Pancreas (tissue), 10 donors: ENCODE results near the gene INSYN2A. TPM values are rescaled to one million over a fixed set of nuclear protein-coding genes. Genes with fewer than 3 reads are reported as not detected.

Source experiments
- ATAC-seq, 4 donors: fragments of 200-7000 bp; cut with Tn5 transposase; one replicate each; pipeline versions ENCODE4 v1.8.0 to v1.9.1; 2020; ENCODE audit warnings: mild to moderate bottlenecking in 4 of 4, moderate library complexity in 4 of 4
- DNase-seq, 6 donors: peaks; one replicate each; pipeline ENCODE4 v3.0.0-alpha.2; 2020
- FAIRE-seq: peaks from 2 replicates; lab custom pipeline; 2012; peaks lifted over from hg19 to GRCh38; lab: Jason Lieb, UNC
- H3K27ac ChIP-seq, 4 donors: fragments of 200-600 bp; sonication (generic); 1 replicate in 3 of 4; 2 replicates in 1 of 4; pipeline versions ENCODE4 v1.5.0 to v1.8.0; 2020
- H3K27me3 ChIP-seq, 4 donors: fragments of 200-600 bp; one replicate each; pipeline ENCODE4 v1.8.0; 2021
- H3K36me3 ChIP-seq, 3 donors: fragments of 200-600 bp; sonication (generic) in 1 of 3; one replicate each; pipeline versions ENCODE4 v1.5.0 to v1.8.0; 2020 to 2021
- H3K4me1 ChIP-seq, 3 donors: fragments of 200-600 bp; one replicate each; pipeline ENCODE4 v1.8.0; 2021
- H3K4me3 ChIP-seq, 4 donors: fragments of 200-600 bp; sonication (generic) in 2 of 4; one replicate each; pipeline versions ENCODE4 v1.5.0 to v1.8.0; 2020 to 2021
- H3K9me3 ChIP-seq, 4 donors: fragments of 200-600 bp; one replicate each; pipeline ENCODE4 v1.8.0; 2021
- CTCF ChIP-seq, 4 donors: fragments of 200-600 bp; sonication (generic) in 3 of 4; IDR thresholded peaks; one replicate each; pipeline versions ENCODE4 v1.5.0 to v1.8.0; 2021; ENCODE audit warnings: antibody characterized with exemption in 4 of 4
- WGBS, 2 donors: extraction: QIAGEN DNeasy Blood & Tissue Kit; methylation state at CpG; one replicate each; pipeline ENCODE4 v1.1.7; 2013; 5-methylcytosine and 5-hydroxymethylcytosine counted together
- intact Hi-C, 3 donors: fragments of 100-400 bp; cut with DNase I; formaldehyde crosslinking; loops; one replicate each; pipeline versions ENCODE4 v1.11.1 to v1.14.2; 2022
- polyA plus RNA-seq, 2 donors: library from polyadenylated mRNA; stranded (reverse); fragments of 200-250 nt; gene quantifications; one replicate each; pipeline ENCODE4 v1.2.3, GENCODE V29; 2013
- total RNA-seq, 6 donors: library from RNA; stranded (reverse); fragmentation: NEBNext Ultra II Directional in 4 of 6; extraction: Animal tissue kit (Norgen Biotek cat#: 25700) in 4 of 6; gene quantifications; one replicate each; pipeline versions ENCODE4 v1.2.1 to v1.2.4, GENCODE V29; 2021 to 2023
- donor health status: healthy with polysubstance abuse.
- donor health status: DM: no; HTN: no; CAD: no; lungs with moderate emphysema.
- donor health status: DM: no; HTN: no; CAD: no.
- donor health status: control.
- donor health status: control.
- donor health status: Bipolar disorder and iron deficiency.
- donor health status: DM: yes; HTN: yes; CAD: no.
- donor health status: DM: no; HTN: no; CAD: no.
- donor health status: DM: no; HTN: no; CAD: no.
- donor health status: DM: yes; HTN: yes; CAD: no.

Gene INSYN2A
- total and polyA plus RNA-seq, 8 donors = 0.02 to 0.09 (median 0.08) TPM; not detected in 4

DNA sequence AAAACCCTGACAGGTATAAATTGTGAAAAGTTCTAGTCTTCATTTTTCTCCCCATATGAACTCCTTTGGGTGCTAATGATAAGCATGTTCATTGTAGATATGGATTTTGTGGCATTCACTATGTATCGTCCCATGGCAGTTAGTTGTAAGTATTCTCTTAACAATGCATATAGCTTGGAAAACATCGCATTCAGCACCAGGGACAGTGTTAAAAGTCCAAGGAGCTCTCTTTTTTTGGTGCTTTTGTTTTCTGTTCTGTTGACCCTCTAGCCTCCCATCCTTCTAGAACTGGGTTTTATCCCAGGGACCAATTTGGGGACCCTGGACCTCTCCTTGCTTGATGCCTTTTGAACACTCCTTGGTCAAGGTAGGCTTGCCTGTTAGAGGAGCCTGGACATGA, 37.7 kb downstream of the INSYN2A start:
- H3K9me3 ChIP-seq = no peaks in the 10 kb centered on the region
- intact Hi-C loops = no loop called here
- H3K4me3 ChIP-seq = no peak overlapping the region
- FAIRE-seq (no peak), DNase-seq (no peak), ATAC-seq (no peak)
- H3K4me1 ChIP-seq = peaks cover 0 to 7% (median 0%) of the 10 kb centered on the region in 3 donors
- no peaks in the 10 kb centered on the region for H3K36me3 ChIP-seq
- no peak overlapping the region for H3K27ac ChIP-seq
- H3K27me3 ChIP-seq = no peaks in the 10 kb centered on the region
- WGBS, 2 donors = 96 to 97% methylated on average over 2 of the region's 2 CpGs
- TF ChIP-seq CTCF (IDR thresholded peaks at IDR 0.05) = no peak

GRCh38 chr10:127157506-127158200, 38.7 kb downstream of the INSYN2A start:
- WGBS, 2 donors = 45 to 58% methylated on average over 2 of the region's 2 CpGs
- H3K4me1 ChIP-seq = peaks cover 0 to 7% (median 0%) of the 10 kb centered on the region in 3 donors
- intact Hi-C loops = no loop called here
- no peak overlapping the region for H3K27ac ChIP-seq
- no peak overlapping the region for H3K4me3 ChIP-seq
- no peak for DNase-seq
- no peaks in the 10 kb centered on the region for H3K36me3 ChIP-seq
- H3K9me3 ChIP-seq = no peaks in the 10 kb centered on the region
- ATAC-seq = peak in 2 of 4 donors; percentile 23 to 32
- no peak for TF ChIP-seq CTCF (IDR thresholded peaks at IDR 0.05)
- no peaks in the 10 kb centered on the region for H3K27me3 ChIP-seq
- no peak for FAIRE-seq

DNA sequence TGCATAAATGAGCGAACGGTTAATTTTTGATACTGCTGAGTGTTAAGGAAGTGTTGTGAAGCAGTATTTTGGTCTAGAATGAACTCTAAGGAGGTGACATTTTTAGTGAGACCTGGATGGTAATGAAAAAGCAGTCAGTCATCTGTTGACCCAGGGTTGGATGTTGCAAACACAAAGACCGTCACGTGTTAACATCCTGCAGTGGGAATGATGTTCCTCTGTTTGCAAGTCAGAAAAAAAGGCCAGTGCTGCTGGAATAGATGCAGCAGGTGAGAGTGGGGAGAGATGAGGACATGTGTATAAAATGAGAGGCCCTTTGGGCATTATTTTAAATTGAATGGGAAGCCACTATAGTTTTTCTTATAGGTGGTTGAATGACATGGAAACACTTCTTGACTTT, 39.3 kb downstream of the INSYN2A start:
- WGBS, 2 donors = 93% methylated on average over 4 of the region's 4 CpGs
- Histone ChIP-seq H3K4me3 (no peak overlapping the region), H3K27me3 (no peaks in the 10 kb centered on the region), H3K36me3 (no peaks in the 10 kb centered on the region), H3K27ac (no peak overlapping the region), H3K4me1 (peaks cover 0 to 7% (median 0%) of the 10 kb centered on the region in 3 donors), H3K9me3 (no peaks in the 10 kb centered on the region)
- ATAC-seq = no peak
- TF ChIP-seq CTCF (IDR thresholded peaks at IDR 0.05) = no peak
- FAIRE-seq = no peak
- no peak for DNase-seq
- intact Hi-C loops = no loop called here

DNA sequence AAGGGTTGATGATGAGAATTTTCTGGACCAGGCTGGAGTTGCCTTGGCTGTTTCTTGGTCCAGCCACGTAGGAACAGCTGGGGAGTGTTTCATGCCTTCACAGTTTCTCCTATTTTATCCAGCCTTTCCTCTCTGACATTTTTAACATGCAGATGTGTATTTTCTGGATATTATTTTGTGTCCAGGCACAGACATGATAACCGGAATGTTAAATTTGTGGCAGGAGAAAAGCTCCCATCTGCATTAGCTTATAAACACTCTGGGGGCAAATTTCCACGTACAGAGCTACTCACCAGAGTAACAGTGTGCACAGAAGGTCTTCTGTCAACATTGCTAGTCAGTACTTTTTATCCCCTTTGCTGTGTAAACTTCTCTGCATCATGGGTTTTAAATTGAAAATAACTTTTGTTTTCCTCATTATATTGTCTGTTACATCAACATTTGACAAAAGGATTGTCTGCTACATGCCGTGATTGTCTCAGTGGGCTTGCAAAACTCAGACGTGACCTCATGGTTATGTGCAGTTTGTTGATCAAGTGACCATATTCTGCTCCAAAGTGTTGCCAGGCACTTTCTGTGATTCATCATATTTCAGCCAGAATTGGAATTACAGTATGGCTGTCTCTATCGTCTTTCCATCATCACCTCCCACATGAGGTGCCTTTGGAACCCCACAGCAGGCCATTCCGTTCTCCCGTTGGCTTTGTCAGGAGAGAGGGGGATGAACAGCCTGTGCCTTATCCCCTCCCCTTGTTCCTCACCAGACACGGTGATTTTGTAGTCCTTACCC, 41.4 kb downstream of the INSYN2A start:
- DNase-seq = no peak
- Histone ChIP-seq H3K27me3 (no peaks in the 10 kb centered on the region), H3K4me1 (peaks cover 0 to 7% (median 0%) of the 10 kb centered on the region in 3 donors), H3K9me3 (no peaks in the 10 kb centered on the region), H3K27ac (no peak overlapping the region), H3K36me3 (no peaks in the 10 kb centered on the region), H3K4me3 (no peak overlapping the region)
- WGBS, 2 donors = 85 to 86% methylated on average over 9 of the region's 9 CpGs
- intact Hi-C loops = no loop called here
- no peak for ATAC-seq
- TF ChIP-seq CTCF (IDR thresholded peaks at IDR 0.05) = no peak
- no peak for FAIRE-seq
